H1 (cell line): Measurements from ENCODE around the gene ANO6. TPM values are rescaled to one million over a fixed set of nuclear protein-coding genes. Genes with fewer than 3 reads are reported as not detected.
"Not testable (repeated sequence)": the region's sequence is repeated elsewhere in the genome, so short reads cannot be mapped to it uniquely, and the experiment has no call there.

Source experiments
- CTCF ChIA-PET: fragments of 300-600 bp; sonication (Branson Sonifier 250); formaldehyde crosslinking; loops from one replicate; lab custom pipeline; 2021; ENCODE audit not compliant: partially characterized antibody; lab: Charles Lee
- POLR2A ChIA-PET: fragments of 300-600 bp; sonication (Branson Sonifier 250); formaldehyde crosslinking; loops from one replicate; lab custom pipeline; 2021; ENCODE audit warnings: inconsistent platforms; ENCODE audit not compliant: partially characterized antibody; lab: Charles Lee
- DNase-seq, 2 experiments: peaks; one replicate each; pipeline versions ENCODE4 v3.0.0 to v3.0.0-alpha.2; 2010 to 2022; ENCODE audit warnings: low spot score in 2 of 2, low read depth in 1 of 2, mixed read lengths in 1 of 2
- FAIRE-seq: peaks from 2 replicates; lab custom pipeline; 2011; peaks lifted over from hg19 to GRCh38; lab: Jason Lieb, UNC
- H2AFZ ChIP-seq: 2 replicates; pipeline ENCODE4 v1.8.1; 2012; ENCODE audit warnings: low read length, inconsistent platforms
- H2AK5ac ChIP-seq: 2 replicates; pipeline ENCODE4 v1.6.1; 2013; ENCODE audit warnings: low read depth, low read length
- H2BK120ac ChIP-seq: replicated peaks from 2 replicates; pipeline ENCODE3; 2013; ENCODE audit warnings: low read depth, low read length, inconsistent platforms
- H2BK12ac ChIP-seq: 2 replicates; pipeline ENCODE4 v1.6.1; 2013; ENCODE audit warnings: low read depth, low read length
- H2BK15ac ChIP-seq: 2 replicates; pipeline ENCODE4 v1.6.1; 2013; ENCODE audit warnings: low read length
- H2BK20ac ChIP-seq: 2 replicates; pipeline ENCODE4 v1.6.1; 2013; ENCODE audit warnings: low read length
- H2BK5ac ChIP-seq: 2 replicates; pipeline ENCODE4 v1.6.1; 2013; ENCODE audit warnings: low read depth, low read length
- H3K14ac ChIP-seq: 2 replicates; pipeline ENCODE4 v1.6.1; 2013; ENCODE audit warnings: inconsistent platforms; ENCODE audit not compliant: insufficient read length
- H3K18ac ChIP-seq: 2 replicates; pipeline ENCODE4 v1.6.1; 2013; ENCODE audit warnings: low read length; ENCODE audit errors: extremely low read depth
- H3K23ac ChIP-seq: 2 replicates; pipeline ENCODE4 v1.6.1; 2013; ENCODE audit warnings: inconsistent platforms; ENCODE audit not compliant: insufficient read length
- H3K23me2 ChIP-seq: 2 replicates; pipeline ENCODE4 v1.6.1; 2013; ENCODE audit warnings: low read depth, low read length
- H3K27ac ChIP-seq: 2 replicates; pipeline ENCODE4 v1.6.1; 2011; ENCODE audit warnings: low read depth, low read length, inconsistent platforms
- H3K27me3 ChIP-seq, 4 experiments: replicated peaks in 1 of 4; 1 replicate in 1 of 4; 2 replicates in 3 of 4; pipeline versions ENCODE4 v1.6.1 to v1.8.1; 2011 to 2013; ENCODE audit warnings: low read length in 3 of 4, mild to moderate bottlenecking in 3 of 4, inconsistent platforms in 2 of 4, mixed read lengths in 2 of 4, moderate library complexity in 1 of 4; ENCODE audit not compliant: control insufficient read depth in 3 of 4, insufficient read depth in 3 of 4; ENCODE audit errors: extremely low read depth in 1 of 4
- H3K36me3 ChIP-seq, 4 experiments: 2 replicates each; pipeline versions ENCODE4 v1.6.1 to v1.8.1; 2011 to 2013; ENCODE audit warnings: mild to moderate bottlenecking in 4 of 4, low read length in 3 of 4, moderate library complexity in 2 of 4, control low read depth in 1 of 4, inconsistent platforms in 1 of 4; ENCODE audit not compliant: insufficient read depth in 4 of 4, control insufficient read depth in 2 of 4
- H3K4ac ChIP-seq: replicated peaks from 2 replicates; pipeline ENCODE3; 2013; ENCODE audit warnings: low read length, low read depth, mixed read lengths, inconsistent platforms; ENCODE audit not compliant: insufficient read length
- H3K4me1 ChIP-seq, 4 experiments: replicated peaks in 1 of 4; 1 replicate in 1 of 4; 2 replicates in 3 of 4; pipeline versions ENCODE4 v1.6.1 to v1.8.1; 2011 to 2013; ENCODE audit warnings: low read length in 3 of 4, inconsistent platforms in 2 of 4, mixed read lengths in 1 of 4; ENCODE audit not compliant: insufficient read depth in 4 of 4, control insufficient read depth in 3 of 4
- H3K4me2 ChIP-seq, 2 experiments: 2 replicates each; pipeline versions ENCODE4 v1.6.1 to v1.8.1; 2011 to 2013; ENCODE audit warnings: low read depth in 2 of 2, low read length in 2 of 2, control low read depth in 1 of 2, inconsistent platforms in 1 of 2, mild to moderate bottlenecking in 1 of 2; ENCODE audit not compliant: insufficient read depth in 1 of 2
- H3K4me3 ChIP-seq, 4 experiments: fragments of 200-600, 300-600 bp in 1 of 4; sonication (generic), shearing (Covaris generic), sonication (Bioruptor Twin) in 1 of 4; 2 replicates each; pipeline versions ENCODE4 v1.5.1 to v1.8.1; 2011 to 2016; ENCODE audit warnings: low read length in 4 of 4, low read depth in 3 of 4, control low read depth in 2 of 4, inconsistent platforms in 2 of 4, mild to moderate bottlenecking in 2 of 4, mixed read lengths in 1 of 4, moderate library complexity in 1 of 4; ENCODE audit not compliant: insufficient read depth in 2 of 4; ENCODE audit errors: extremely low read depth in 1 of 4
- H3K56ac ChIP-seq: replicated peaks from 2 replicates; pipeline ENCODE3; 2013; ENCODE audit warnings: low read depth, mild to moderate bottlenecking, mixed read lengths, low read length, inconsistent platforms; ENCODE audit not compliant: insufficient read length
- H3K79me1 ChIP-seq: 2 replicates; pipeline ENCODE4 v1.6.1; 2013; ENCODE audit warnings: low read depth, low read length, control low read depth
- H3K79me2 ChIP-seq, 2 experiments: 2 replicates each; pipeline versions ENCODE4 v1.6.1 to v1.8.1; 2012 to 2013; ENCODE audit warnings: low read length in 2 of 2, mild to moderate bottlenecking in 2 of 2, inconsistent platforms in 1 of 2; ENCODE audit not compliant: insufficient read depth in 2 of 2, control insufficient read depth in 1 of 2
- H3K9ac ChIP-seq, 4 experiments: replicated peaks in 1 of 4; 1 replicate in 1 of 4; 2 replicates in 3 of 4; pipeline versions ENCODE4 v1.6.1 to v1.8.1; 2011 to 2013; ENCODE audit warnings: low read depth in 3 of 4, low read length in 3 of 4, control low read depth in 2 of 4, mild to moderate bottlenecking in 2 of 4, moderate library complexity in 2 of 4, inconsistent platforms in 1 of 4; ENCODE audit errors: extremely low read depth in 1 of 4
- H3K9me3 ChIP-seq, 2 experiments: 2 replicates each; pipeline versions ENCODE4 v1.6.1 to v1.8.1; 2012 to 2013; ENCODE audit warnings: mild to moderate bottlenecking in 2 of 2, moderate library complexity in 2 of 2, control low read depth in 1 of 2, inconsistent platforms in 1 of 2, low read depth in 1 of 2, low read length in 1 of 2, mixed read lengths in 1 of 2; ENCODE audit not compliant: insufficient read depth in 2 of 2
- H4K20me1 ChIP-seq, 2 experiments: replicated peaks in 1 of 2; 2 replicates each; pipeline versions ENCODE3 to v1.8.1; 2011 to 2013; ENCODE audit warnings: inconsistent platforms in 2 of 2, low read length in 2 of 2, mild to moderate bottlenecking in 1 of 2; ENCODE audit not compliant: insufficient read depth in 2 of 2, control insufficient read depth in 1 of 2
- H4K5ac ChIP-seq: 2 replicates; pipeline ENCODE4 v1.6.1; 2013; ENCODE audit warnings: low read length, low read depth, mixed read lengths, inconsistent platforms; ENCODE audit not compliant: insufficient read length
- H4K8ac ChIP-seq: 2 replicates; pipeline ENCODE4 v1.8.0; 2013; ENCODE audit warnings: mild to moderate bottlenecking, moderate library complexity, low read length, inconsistent platforms; ENCODE audit not compliant: insufficient read depth; ENCODE audit errors: extremely low read depth
- H4K91ac ChIP-seq: replicated peaks from 2 replicates; pipeline ENCODE3; 2013; ENCODE audit warnings: low read length, mixed read lengths, inconsistent platforms; ENCODE audit not compliant: insufficient read length
- WGBS, 2 experiments: shearing (Covaris generic) in 1 of 2; methylation state at CpG; one replicate each; pipeline versions ENCODE4 v1.1.6 to v1.1.7; 2013 to 2015; ENCODE audit warnings: low lambda C conversion rate in 2 of 2, mixed read lengths in 2 of 2, inconsistent platforms in 1 of 2, low coverage in 1 of 2, missing lambda C conversion rate in 1 of 2; ENCODE audit not compliant: insufficient replicate concordance in 2 of 2, insufficient coverage in 1 of 2, insufficient read length in 1 of 2; ENCODE audit errors: extremely low coverage in 1 of 2, missing lambda C conversion rate in 1 of 2; 5-methylcytosine and 5-hydroxymethylcytosine counted together
- polyA plus RNA-seq, 7 experiments: library from polyadenylated mRNA; depleted of rRNA in 3 of 7; stranded (reverse) in 5 of 7; unstranded in 2 of 7; fragments of >200 nt in 5 of 7; fragments of 200-250 nt in 2 of 7; gene quantifications; 1 replicate in 5 of 7; 2 replicates in 1 of 7; 4 replicates in 1 of 7; pipeline versions ENCODE4 v1.2.1 to v1.2.3, GENCODE V29; 2011 to 2013; ENCODE audit warnings: missing spikeins in 2 of 7, mixed read lengths in 2 of 7
- total RNA-seq: library from RNA; stranded (reverse); fragmentation: NEBNext Ultra II Directional; extraction: Animal tissue kit (Norgen Biotek cat#: 25700); gene quantifications from 2 replicates; pipeline ENCODE4 v1.2.1, GENCODE V29; 2021

Gene ANO6
- total and polyA plus RNA-seq, 2 of the 8 experiments (the other 6 are each of a cell fraction or from before 2014, with no cell fraction given): 15.1 to 39.7 TPM

DNA sequence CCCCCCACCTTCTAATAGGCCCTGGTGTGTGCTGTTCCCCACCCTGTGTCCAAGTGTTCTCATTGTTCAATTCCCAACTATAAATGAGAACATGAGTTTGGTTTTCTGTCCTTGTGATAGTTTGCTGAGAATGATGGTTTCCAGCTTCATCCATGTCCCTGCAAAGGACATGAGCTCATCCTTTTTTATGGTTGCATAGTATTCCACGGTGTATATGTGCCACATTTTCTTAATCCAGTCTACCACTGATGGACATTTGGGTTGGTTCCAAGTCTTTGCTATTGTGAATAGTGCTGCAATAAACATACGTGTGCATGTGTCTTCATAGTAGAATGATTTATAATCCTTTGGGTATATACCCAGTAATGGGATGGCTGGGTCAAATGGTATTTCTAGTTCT is 20.5 kb downstream of the ANO6 start:
- not testable (repeated sequence) for H2BK12ac ChIP-seq, H3K23me2 ChIP-seq, H4K5ac ChIP-seq, H3K9ac ChIP-seq, H2BK120ac ChIP-seq, H3K27me3 ChIP-seq, H4K8ac ChIP-seq, H3K4me3 ChIP-seq, H3K56ac ChIP-seq, H3K23ac ChIP-seq, H3K4me2 ChIP-seq, H3K4ac ChIP-seq, H2BK20ac ChIP-seq, H4K20me1 ChIP-seq, H3K18ac ChIP-seq, H4K91ac ChIP-seq, H3K14ac ChIP-seq, DNase-seq, H2BK15ac ChIP-seq, H2AK5ac ChIP-seq, FAIRE-seq, H3K79me1 ChIP-seq, H3K27ac ChIP-seq, H2AFZ ChIP-seq, H2BK5ac ChIP-seq, H3K9me3 ChIP-seq, H3K36me3 ChIP-seq
- ChIA-PET CTCF (interaction anchor here (0.6 kb wide), 1 partner anchor 329 kb away, joined by 3 read pairs; no protein-coding TSS in a partner anchor), POLR2A (interaction anchor here (1.2 to 2.4 kb wide), 2 partner anchors 10 to 38 kb away, joined by 3 to 9 read pairs; no protein-coding TSS in a partner anchor)
- peaks cover 0 to 53% of the 10 kb centered on the region in 2 experiments; a peak in 2 of 4 replicates for H3K79me2 ChIP-seq
- 90% methylated on average over 2 of the region's 2 CpGs; no CpG with 5 or more reads in 1 of the 2 experiments for WGBS, 2 experiments
- H3K4me1 ChIP-seq: peaks cover 10 to 32% (median 23%) of the 10 kb centered on the region in 4 experiments
